Erythroblast (primary cell): ENCODE data around the gene PGK1.

Experiments
- GATA1 ChIP-seq: IDR thresholded peaks from 2 replicates; pipeline ENCODE4 v1.6.1; 2011; ENCODE audit warnings: low read depth, mild to moderate bottlenecking, control low read depth, low read length, moderate library complexity
- POLR2A ChIP-seq: IDR thresholded peaks from 2 replicates; pipeline ENCODE4 v1.6.1; 2011; ENCODE audit warnings: mild to moderate bottlenecking, low read length

DNA sequence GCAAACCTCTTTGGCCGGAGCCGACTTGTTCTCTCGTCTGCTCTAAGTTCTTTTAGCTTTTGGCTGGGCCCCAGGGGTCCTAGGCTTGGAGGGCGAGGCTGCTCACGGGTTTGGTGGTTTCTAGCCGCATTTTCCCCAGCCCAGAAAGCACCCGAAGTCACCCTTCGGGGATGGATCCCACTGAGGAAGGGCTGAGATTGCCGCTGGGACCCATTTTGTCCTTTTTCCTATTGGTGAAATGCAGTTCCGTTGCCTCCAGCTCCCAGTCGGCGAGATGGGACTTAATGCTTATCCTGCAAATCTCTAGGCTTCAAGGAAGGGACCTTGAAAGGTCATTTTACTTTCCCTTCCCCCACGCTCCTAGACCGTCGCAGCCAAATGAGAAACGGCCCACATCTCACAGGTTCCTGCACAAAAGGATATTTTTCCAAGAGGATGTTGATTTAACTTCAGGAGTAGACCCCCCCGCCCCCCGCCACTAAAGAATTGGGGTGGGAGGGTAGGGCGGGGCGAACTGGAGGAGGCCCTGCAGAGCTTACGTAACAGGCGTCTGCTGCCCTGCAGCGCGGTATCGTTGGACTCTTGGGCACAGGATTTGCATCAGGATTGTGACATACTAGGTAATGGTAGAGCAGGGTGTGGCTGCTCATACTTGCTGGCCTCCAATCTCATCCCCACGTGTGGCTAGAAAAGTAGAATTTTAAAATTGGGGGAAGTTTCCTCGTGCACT lies 564 bp downstream of the PGK1 start:
- TF ChIP-seq POLR2A (peak; percentile 39), GATA1 (no peak)
